ENCODE data around the gene LDLRAP1.
"Not testable (repeated sequence)": the region's sequence is repeated elsewhere in the genome, so short reads cannot be mapped to it uniquely, and the experiment has no call there.

Gene LDLRAP1

GRCh38 chr1:25590096-25590824, 46.9 kb downstream of the LDLRAP1 start:
- H3K9me2 ChIP-seq (replicated peaks; ENCODE audit: insufficient read depth, low read length) = no peaks in the 10 kb centered on the region
- H3K9ac ChIP-seq (ENCODE audit: low read length) = no peak overlapping the region
- no peaks in the 10 kb centered on the region for H3F3A ChIP-seq (ENCODE audit: insufficient read depth)
- no peak overlapping the region for H3K4me3 ChIP-seq (ENCODE audit: insufficient read depth, low read length, poor library complexity, severe bottlenecking)
- H3K79me2 ChIP-seq (ENCODE audit: insufficient read depth, low read length) = no peaks in the 10 kb centered on the region
- no peak overlapping the region for H2AFZ ChIP-seq (ENCODE audit: low read depth, low read length, severe bottlenecking)
- TF ChIP-seq CTCF (IDR thresholded peaks at IDR 0.05; ENCODE audit: insufficient read depth, low read length, poor library complexity, severe bottlenecking) (no peak), EZH2phosphoT487 (conservative IDR thresholded peaks at IDR 0.05; ENCODE audit: low read length) (no peak)
- no peak overlapping the region for H3K27ac ChIP-seq (ENCODE audit: low read depth, low read length)
- H3K27me3 ChIP-seq (ENCODE audit: low read length) = no peaks in the 10 kb centered on the region
- no peak overlapping the region for H3K4me2 ChIP-seq (ENCODE audit: low read depth, low read length, poor library complexity, severe bottlenecking)
- no peaks in the 10 kb centered on the region for H3K36me3 ChIP-seq (ENCODE audit: low read length)
- no peaks in the 10 kb centered on the region for H4K20me1 ChIP-seq (ENCODE audit: low read depth, low read length)
- no peaks in the 10 kb centered on the region for H3K9me3 ChIP-seq (ENCODE audit: insufficient read depth, low read length)

GRCh38 chr1:25593861-25594260, 50.5 kb downstream of the LDLRAP1 start:
- no peaks in the 10 kb centered on the region for H3K9me3 ChIP-seq (ENCODE audit: insufficient read depth, low read length)
- H3K4me3 ChIP-seq (ENCODE audit: insufficient read depth, low read length, poor library complexity, severe bottlenecking) = no peak overlapping the region
- H3K36me3 ChIP-seq (ENCODE audit: low read length) = no peaks in the 10 kb centered on the region
- no peak overlapping the region for H3K27ac ChIP-seq (ENCODE audit: low read depth, low read length)
- no peak overlapping the region for H2AFZ ChIP-seq (ENCODE audit: low read depth, low read length, severe bottlenecking)
- H3K79me2 ChIP-seq (ENCODE audit: insufficient read depth, low read length) = no peaks in the 10 kb centered on the region
- TF ChIP-seq EZH2phosphoT487 (conservative IDR thresholded peaks at IDR 0.05; ENCODE audit: low read length) = no peak
- TF ChIP-seq CTCF (IDR thresholded peaks at IDR 0.05; ENCODE audit: insufficient read depth, low read length, poor library complexity, severe bottlenecking) = no peak
- no peaks in the 10 kb centered on the region for H3K27me3 ChIP-seq (ENCODE audit: low read length)
- no peaks in the 10 kb centered on the region for H4K20me1 ChIP-seq (ENCODE audit: low read depth, low read length)
- no peak overlapping the region for H3K4me2 ChIP-seq (ENCODE audit: low read depth, low read length, poor library complexity, severe bottlenecking)
- H3K9me2 ChIP-seq (replicated peaks; ENCODE audit: insufficient read depth, low read length) = no peaks in the 10 kb centered on the region
- no peaks in the 10 kb centered on the region for H3F3A ChIP-seq (ENCODE audit: insufficient read depth)
- no peak overlapping the region for H3K9ac ChIP-seq (ENCODE audit: low read length)

GRCh38 chr1:25594971-25595370, 51.6 kb downstream of the LDLRAP1 start:
- no peaks in the 10 kb centered on the region for H4K20me1 ChIP-seq (ENCODE audit: low read depth, low read length)
- H3K9me2 ChIP-seq (replicated peaks; ENCODE audit: insufficient read depth, low read length) = no peaks in the 10 kb centered on the region
- H3K27ac ChIP-seq (ENCODE audit: low read depth, low read length) = no peak overlapping the region
- no peaks in the 10 kb centered on the region for H3K27me3 ChIP-seq (ENCODE audit: low read length)
- H3K36me3 ChIP-seq (ENCODE audit: low read length) = no peaks in the 10 kb centered on the region
- H3K9me3 ChIP-seq (ENCODE audit: insufficient read depth, low read length) = no peaks in the 10 kb centered on the region
- H3K4me2 ChIP-seq (ENCODE audit: low read depth, low read length, poor library complexity, severe bottlenecking) = no peak overlapping the region
- H3F3A ChIP-seq (ENCODE audit: insufficient read depth) = no peaks in the 10 kb centered on the region
- H3K4me3 ChIP-seq (ENCODE audit: insufficient read depth, low read length, poor library complexity, severe bottlenecking) = no peak overlapping the region
- no peaks in the 10 kb centered on the region for H3K79me2 ChIP-seq (ENCODE audit: insufficient read depth, low read length)
- H2AFZ ChIP-seq (ENCODE audit: low read depth, low read length, severe bottlenecking) = no peak overlapping the region
- H3K9ac ChIP-seq (ENCODE audit: low read length) = no peak overlapping the region
- TF ChIP-seq CTCF (IDR thresholded peaks at IDR 0.05; ENCODE audit: insufficient read depth, low read length, poor library complexity, severe bottlenecking) (no peak), EZH2phosphoT487 (conservative IDR thresholded peaks at IDR 0.05; ENCODE audit: low read length) (no peak)

- H3K36me3 ChIP-seq (ENCODE audit: low read length); H3K79me2 ChIP-seq (ENCODE audit: insufficient read depth, low read length); H3K9me3 ChIP-seq (ENCODE audit: insufficient read depth, low read length); H3F3A ChIP-seq (ENCODE audit: insufficient read depth); H4K20me1 ChIP-seq (ENCODE audit: low read depth, low read length); H3K9me2 ChIP-seq (replicated peaks; ENCODE audit: insufficient read depth, low read length); H2AFZ ChIP-seq (ENCODE audit: low read depth, low read length, severe bottlenecking); H3K4me3 ChIP-seq (ENCODE audit: insufficient read depth, low read length, poor library complexity, severe bottlenecking); H3K27ac ChIP-seq (ENCODE audit: low read depth, low read length); H3K4me2 ChIP-seq (ENCODE audit: low read depth, low read length, poor library complexity, severe bottlenecking); H3K9ac ChIP-seq (ENCODE audit: low read length); H3K27me3 ChIP-seq (ENCODE audit: low read length): not testable (repeated sequence)
Observed at GRCh38 chr1:25596641-25597040, 53.2 kb downstream of the LDLRAP1 start.
